PC-3 (cell line): Measurements from ENCODE around the gene TRAPPC10.

Experiments used
- CTCF ChIP-seq: fragments of 300-600 bp; sonication (generic); conservative IDR thresholded peaks from 2 replicates; pipeline ENCODE4 v1.5.1; 2017; ENCODE audit warnings: antibody characterized with exemption, low read depth, mild to moderate bottlenecking, low read length
- EZH2 ChIP-seq: fragments of 300-600 bp; sonication (generic); IDR thresholded peaks from one replicate; pipeline ENCODE4 v1.6.1; 2017; ENCODE audit warnings: antibody characterized with exemption, mild to moderate bottlenecking, low read length; ENCODE audit not compliant: unreplicated experiment

DNA sequence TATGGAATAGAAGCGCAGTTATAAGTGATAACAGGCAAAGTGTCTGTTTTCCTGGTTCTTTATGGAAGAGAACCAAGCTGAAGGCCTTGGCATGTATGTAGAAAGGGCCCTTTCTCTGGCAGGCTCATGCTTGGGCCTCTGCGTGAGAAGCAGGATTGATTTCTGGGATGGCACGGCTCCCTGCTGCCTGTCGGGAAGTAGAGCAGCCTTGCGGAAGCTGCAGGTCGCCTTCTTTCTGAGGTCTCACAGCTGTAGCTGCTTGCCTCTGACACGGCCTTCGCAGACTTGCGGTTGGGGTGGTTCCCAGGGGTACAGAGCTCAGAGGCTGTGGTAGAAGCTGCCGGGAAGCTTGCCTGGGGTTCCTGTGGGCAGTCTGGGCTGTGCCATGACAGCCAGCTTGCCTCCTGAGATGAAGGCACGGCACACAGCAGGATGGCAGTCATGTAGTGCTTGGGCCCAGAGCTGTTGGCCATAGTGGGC is 39.4 kb downstream of the TRAPPC10 start:
- no peak for TF ChIP-seq CTCF
- no peak for TF ChIP-seq EZH2
